Erythroblast (primary cell): ENCODE measurements around the gene MAEA.

Experiments used
- GATA1 ChIP-seq: IDR thresholded peaks from 2 replicates; pipeline ENCODE4 v1.6.1; 2011; ENCODE audit warnings: low read depth, mild to moderate bottlenecking, control low read depth, low read length, moderate library complexity
- POLR2A ChIP-seq: IDR thresholded peaks from 2 replicates; pipeline ENCODE4 v1.6.1; 2011; ENCODE audit warnings: mild to moderate bottlenecking, low read length

DNA sequence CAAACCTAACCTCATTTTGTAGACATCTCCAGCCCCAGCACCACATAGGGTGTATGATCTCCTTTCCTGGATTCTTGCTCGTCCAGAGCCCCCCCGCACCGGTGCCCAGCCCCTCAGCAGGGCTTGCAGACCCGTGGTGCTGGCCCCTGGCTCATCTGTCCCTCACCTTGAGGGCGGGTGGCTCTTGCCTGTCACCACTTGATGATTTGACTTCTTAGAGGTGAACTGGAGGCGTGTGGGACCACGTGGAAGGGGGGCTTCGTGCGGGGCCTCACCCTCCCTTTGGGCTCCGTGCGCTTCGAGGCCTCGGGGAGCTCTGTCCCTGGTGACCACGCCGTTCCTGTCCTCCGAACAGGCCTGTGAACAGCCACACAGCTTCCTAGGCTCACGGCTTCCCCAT is 72.8 kb downstream of the MAEA start:
- TF ChIP-seq POLR2A (no peak), GATA1 (no peak)
